ENCODE measurements around the gene ATP2B2. TPM values are rescaled to one million over a fixed set of nuclear protein-coding genes. Genes with fewer than 3 reads are reported as not detected.

The ATP2B2 gene
- total and polyA plus RNA-seq, 2 of the 8 experiments (the other 6 are each of a cell fraction or from before 2014, with no cell fraction given): 0.14 to 1.2 TPM

GRCh38 chr3:10526366-10526765, 21.0 kb upstream of the ATP2B2 start (continued):
- no peak for TF ChIP-seq CHD7 (IDR thresholded peaks at IDR 0.05; ENCODE audit: insufficient replicate concordance, low read length)
- no peak for TF ChIP-seq YY1 (IDR thresholded peaks at IDR 0.05; ENCODE audit: low read depth, low read length)
- TF ChIP-seq BACH1 (IDR thresholded peaks at IDR 0.05; ENCODE audit: low read length): no peak

All from H1 (cell line).